HepG2 (cell line): ENCODE results near the gene GPHN. TPM values are rescaled to one million over a fixed set of nuclear protein-coding genes. Genes with fewer than 3 reads are reported as not detected.

Experiments used
- ATAC-seq: fragments of 200-7000 bp; cut with Tn5 transposase; 3 replicates; pipeline ENCODE4 v1.9.1; 2020; ENCODE audit warnings: mild to moderate bottlenecking, moderate library complexity
- BruUV-seq: library from RNA; stranded (reverse); fragments of 400-500 nt; replicated peaks from 2 replicates; lab custom pipeline; 2021; lab: Mats Ljungman, UMichigan
- CTCF ChIA-PET: fragments of 300-600 bp; formaldehyde crosslinking; extraction: SDS; loops from one replicate; lab custom pipeline; 2021; ENCODE audit warnings: low total read pairs, inconsistent platforms, low intra/inter-chr PET ratio; lab: Yijun Ruan, JAX
- POLR2A ChIA-PET: fragments of 350-600 bp; sonication (Branson Sonifier 250); formaldehyde crosslinking; loops from one replicate; lab custom pipeline; 2020; ENCODE audit warnings: antibody characterized with exemption, inconsistent platforms; lab: Yijun Ruan, JAX
- DNase-seq: peaks from one replicate; pipeline ENCODE4 v3.0.0-alpha.2; 2015; ENCODE audit warnings: low spot score
- FAIRE-seq: peaks from 3 replicates; lab custom pipeline; 2011; peaks lifted over from hg19 to GRCh38; lab: Jason Lieb, UNC
- H2AFZ ChIP-seq: one replicate; pipeline ENCODE4 v1.6.1; 2011; ENCODE audit warnings: low read length, inconsistent platforms
- H3K27ac ChIP-seq: fragments of 300-600 bp; 3 replicates; pipeline ENCODE4 v1.8.0; 2011; ENCODE audit warnings: mixed run types, mild to moderate bottlenecking, mixed read lengths, low read length, inconsistent platforms; ENCODE audit not compliant: insufficient read depth; ENCODE audit errors: extremely low read length
- H3K27me3 ChIP-seq, 2 experiments: fragments of 200-600 bp in 1 of 2; 2 replicates in 1 of 2; 3 replicates in 1 of 2; pipeline versions ENCODE4 v1.6.0 to v1.8.0; 2011; ENCODE audit warnings: low read length in 2 of 2, mild to moderate bottlenecking in 2 of 2, moderate library complexity in 2 of 2, inconsistent platforms in 1 of 2; ENCODE audit not compliant: insufficient read depth in 2 of 2, control insufficient read depth in 1 of 2
- H3K36me3 ChIP-seq, 2 experiments: fragments of 200-600 bp in 1 of 2; replicated peaks in 1 of 2; 2 replicates in 1 of 2; 3 replicates in 1 of 2; pipeline versions ENCODE4 v1.5.1 to v1.8.0; 2011; ENCODE audit warnings: low read length in 2 of 2, inconsistent platforms in 1 of 2; ENCODE audit not compliant: insufficient read depth in 2 of 2, control insufficient read depth in 1 of 2
- H3K4me1 ChIP-seq: 2 replicates; pipeline ENCODE4 v1.5.1; 2012; ENCODE audit warnings: low read length, inconsistent platforms; ENCODE audit not compliant: insufficient read depth
- H3K4me2 ChIP-seq: 2 replicates; pipeline ENCODE4 v1.6.0; 2011; ENCODE audit warnings: low read depth, low read length, inconsistent platforms
- H3K4me3 ChIP-seq, 3 experiments: fragments of 200-600 bp in 1 of 3; sonication (generic), shearing (Covaris generic) in 1 of 3; replicated peaks in 1 of 3; 2 replicates each; pipeline ENCODE4 v1.5.1; 2011 to 2016; ENCODE audit warnings: low read length in 3 of 3, inconsistent platforms in 2 of 3, low read depth in 2 of 3, mild to moderate bottlenecking in 2 of 3, control low read depth in 1 of 3, mixed read lengths in 1 of 3; ENCODE audit not compliant: insufficient read depth in 1 of 3
- H3K79me2 ChIP-seq: one replicate; pipeline ENCODE4 v1.6.1; 2011; ENCODE audit warnings: low read length, inconsistent platforms; ENCODE audit not compliant: insufficient read depth
- H3K9ac ChIP-seq: 2 replicates; pipeline ENCODE4 v1.6.0; 2011; ENCODE audit warnings: mild to moderate bottlenecking, low read depth, low read length, inconsistent platforms; ENCODE audit not compliant: insufficient read depth
- H3K9me3 ChIP-seq: 2 replicates; pipeline ENCODE4 v1.5.1; 2012; ENCODE audit warnings: mild to moderate bottlenecking, low read length
- H4K20me1 ChIP-seq: 2 replicates; pipeline ENCODE4 v1.6.0; 2011; ENCODE audit warnings: inconsistent platforms, mild to moderate bottlenecking, low read length, moderate library complexity; ENCODE audit not compliant: insufficient read depth
- ATAD3A ChIP-seq: sonication (generic); formaldehyde crosslinking; IDR thresholded peaks from 2 replicates; pipeline ENCODE4 v1.4.0; 2020; ENCODE audit warnings: missing genetic modification reagents
- BORCS8-MEF2B ChIP-seq: sonication (generic); formaldehyde crosslinking; IDR thresholded peaks from 2 replicates; pipeline ENCODE4 v1.8.0; 2022; ENCODE audit warnings: mild to moderate bottlenecking, missing genetic modification reagents
- CHD2 ChIP-seq: IDR thresholded peaks from 2 replicates; pipeline ENCODE4 v1.6.1; 2011; ENCODE audit warnings: low read depth, low read length, improper control_type of control experiment
- EZH2 ChIP-seq: conservative IDR thresholded peaks from 2 replicates; pipeline ENCODE4 v1.6.1; 2012; ENCODE audit warnings: mild to moderate bottlenecking, low read depth, low read length, moderate library complexity
- MBD4 ChIP-seq: IDR thresholded peaks from 2 replicates; pipeline ENCODE4 v1.6.1; 2012; ENCODE audit warnings: low read length, inconsistent platforms, borderline replicate concordance
- RBAK ChIP-seq: sonication (generic); formaldehyde crosslinking; IDR thresholded peaks from 2 replicates; pipeline ENCODE4 v1.5.1; 2020; ENCODE audit warnings: mild to moderate bottlenecking, missing genetic modification reagents
- SIX1 ChIP-seq: sonication (generic); formaldehyde crosslinking; IDR thresholded peaks from 2 replicates; pipeline ENCODE4 v1.4.0; 2020; ENCODE audit warnings: missing genetic modification reagents, borderline replicate concordance
- SKI ChIP-seq: fragments of 450-650 bp; IDR thresholded peaks from one replicate; pipeline ENCODE4 v1.6.1; 2018; ENCODE audit warnings: mild to moderate bottlenecking; ENCODE audit not compliant: partially characterized antibody
- SMARCC2 ChIP-seq: fragments of 450-650 bp; IDR thresholded peaks from 2 replicates; pipeline ENCODE4 v1.6.1; 2017; ENCODE audit warnings: antibody characterized with exemption, mild to moderate bottlenecking
- TAF1 ChIP-seq: sonication (generic); formaldehyde crosslinking; IDR thresholded peaks from 2 replicates; pipeline ENCODE4 v1.4.0; 2020; ENCODE audit warnings: missing genetic modification reagents
- YEATS2 ChIP-seq: sonication (generic); formaldehyde crosslinking; IDR thresholded peaks from 2 replicates; pipeline ENCODE4 v1.4.0; 2020; ENCODE audit warnings: missing genetic modification reagents, borderline replicate concordance
- ZBTB42 ChIP-seq: sonication (generic); formaldehyde crosslinking; IDR thresholded peaks from 2 replicates; pipeline ENCODE4 v1.5.0; 2020; ENCODE audit warnings: mild to moderate bottlenecking, missing genetic modification reagents
- ZNF263 ChIP-seq: sonication (generic); formaldehyde crosslinking; IDR thresholded peaks from 2 replicates; pipeline ENCODE4 v1.4.0; 2020; ENCODE audit warnings: missing genetic modification reagents
- ZNF800 ChIP-seq: sonication (generic); formaldehyde crosslinking; IDR thresholded peaks from 2 replicates; pipeline ENCODE4 v1.4.0; 2020; ENCODE audit warnings: missing genetic modification reagents
- ZNF891 ChIP-seq: sonication (generic); formaldehyde crosslinking; IDR thresholded peaks from 2 replicates; pipeline ENCODE4 v1.5.0; 2020; ENCODE audit warnings: mild to moderate bottlenecking, missing genetic modification reagents
- ZSCAN21 ChIP-seq: sonication (generic); formaldehyde crosslinking; IDR thresholded peaks from 2 replicates; pipeline ENCODE4 v1.8.0; 2022; ENCODE audit warnings: mild to moderate bottlenecking, missing genetic modification reagents, moderate library complexity, borderline replicate concordance
- WGBS: methylation state at CpG from one replicate; pipeline ENCODE4 v1.1.6; 2017; ENCODE audit warnings: low lambda C conversion rate; 5-methylcytosine and 5-hydroxymethylcytosine counted together
- in situ Hi-C: cut with HindIII; loops from 2 replicates; pipeline ENCODE4 v1.10.0; 2017; ENCODE audit warnings: low pct_unique_long_range_greater_than_20kb; ENCODE audit not compliant: extremely low pct_ligation_motif_present
- intact Hi-C: fragments of 100-400 bp; cut with micrococcal nuclease; formaldehyde crosslinking; loops from one replicate; pipeline ENCODE4 v1.10.0; 2022; ENCODE audit not compliant: unreplicated experiment
- polyA plus RNA-seq, 8 experiments: library from polyadenylated mRNA; depleted of rRNA in 3 of 8; stranded (reverse) in 7 of 8; unstranded in 1 of 8; fragments of >200 nt; fragmentation: Illumina TruSeq in 4 of 8; extraction: Trizol in 4 of 8; gene quantifications; 2 replicates each; pipeline versions ENCODE4 v1.2.1 to v1.2.3, GENCODE V29; 2011 to 2016; ENCODE audit warnings: low read depth in 4 of 8, missing spikeins in 1 of 8, mixed read lengths in 1 of 8; ENCODE audit not compliant: insufficient read depth in 1 of 8
- total RNA-seq, 5 experiments: library from RNA; depleted of rRNA; stranded (reverse); fragments of >200 nt; fragmentation: Illumina TruSeq; extraction: Trizol; gene quantifications; 2 replicates each; pipeline ENCODE4 v1.2.3, GENCODE V29; 2016; ENCODE audit warnings: low read depth in 1 of 5
- TF ChIP-seq, protein P1 (sequence below), 2 experiments: IDR thresholded peaks; 2 replicates each; pipeline ENCODE4 v1.6.1; 2011 to 2012; ENCODE audit warnings: low read length in 2 of 2, borderline replicate concordance in 1 of 2, low read depth in 1 of 2, mild to moderate bottlenecking in 1 of 2, moderate library complexity in 1 of 2

The GPHN gene
- total and polyA plus RNA-seq, 2 of the 13 experiments (the other 11 are each of a cell fraction or from before 2014, with no cell fraction given): 12.7 to 19.2 TPM

DNA sequence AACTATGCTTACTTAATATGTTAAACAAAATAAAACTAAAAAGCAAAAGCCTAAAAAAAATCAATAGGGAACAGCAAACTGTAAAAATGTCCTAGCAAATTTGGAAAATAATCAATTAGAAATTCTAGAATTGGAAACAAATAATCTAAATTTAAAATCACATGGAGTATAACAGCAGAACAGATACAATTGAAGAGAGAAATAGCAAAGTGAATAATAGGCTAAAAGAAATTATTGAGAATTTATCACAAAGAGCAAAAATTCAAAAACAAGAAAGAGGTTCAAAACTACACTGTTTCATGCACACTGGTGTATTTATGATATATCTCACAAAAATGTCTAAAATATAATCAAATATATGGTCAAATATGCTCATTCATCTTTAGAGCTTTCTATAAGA, 231.9 kb downstream of the GPHN start (continued):
- no peak for TF ChIP-seq SIX1

- Histone ChIP-seq H3K4me3 (no peak overlapping the region), H3K4me2 (no peak overlapping the region), H3K9me3 (no peaks in the 10 kb centered on the region), H3K36me3 (no peaks in the 10 kb centered on the region), H3K27ac (no peak overlapping the region), H3K79me2 (no peaks in the 10 kb centered on the region), H4K20me1 (no peaks in the 10 kb centered on the region), H3K9ac (no peak overlapping the region), H3K27me3 (no peaks in the 10 kb centered on the region; a peak in 1 of 5 replicates), H3K4me1 (no peaks in the 10 kb centered on the region), H2AFZ (no peak overlapping the region)
- CTCF ChIA-PET: no interaction called here
- no peak for DNase-seq
- in situ Hi-C loops: no loop called here
- TF ChIP-seq ZNF263 (CRISPR knock-in tag): no peak
- TF ChIP-seq YEATS2: no peak
- no peak for TF ChIP-seq ZBTB42
- no peak for TF ChIP-seq ZNF800 (CRISPR knock-in tag)
- no peak for TF ChIP-seq ATAD3A (CRISPR knock-in tag)
- TF ChIP-seq, protein P1, sequence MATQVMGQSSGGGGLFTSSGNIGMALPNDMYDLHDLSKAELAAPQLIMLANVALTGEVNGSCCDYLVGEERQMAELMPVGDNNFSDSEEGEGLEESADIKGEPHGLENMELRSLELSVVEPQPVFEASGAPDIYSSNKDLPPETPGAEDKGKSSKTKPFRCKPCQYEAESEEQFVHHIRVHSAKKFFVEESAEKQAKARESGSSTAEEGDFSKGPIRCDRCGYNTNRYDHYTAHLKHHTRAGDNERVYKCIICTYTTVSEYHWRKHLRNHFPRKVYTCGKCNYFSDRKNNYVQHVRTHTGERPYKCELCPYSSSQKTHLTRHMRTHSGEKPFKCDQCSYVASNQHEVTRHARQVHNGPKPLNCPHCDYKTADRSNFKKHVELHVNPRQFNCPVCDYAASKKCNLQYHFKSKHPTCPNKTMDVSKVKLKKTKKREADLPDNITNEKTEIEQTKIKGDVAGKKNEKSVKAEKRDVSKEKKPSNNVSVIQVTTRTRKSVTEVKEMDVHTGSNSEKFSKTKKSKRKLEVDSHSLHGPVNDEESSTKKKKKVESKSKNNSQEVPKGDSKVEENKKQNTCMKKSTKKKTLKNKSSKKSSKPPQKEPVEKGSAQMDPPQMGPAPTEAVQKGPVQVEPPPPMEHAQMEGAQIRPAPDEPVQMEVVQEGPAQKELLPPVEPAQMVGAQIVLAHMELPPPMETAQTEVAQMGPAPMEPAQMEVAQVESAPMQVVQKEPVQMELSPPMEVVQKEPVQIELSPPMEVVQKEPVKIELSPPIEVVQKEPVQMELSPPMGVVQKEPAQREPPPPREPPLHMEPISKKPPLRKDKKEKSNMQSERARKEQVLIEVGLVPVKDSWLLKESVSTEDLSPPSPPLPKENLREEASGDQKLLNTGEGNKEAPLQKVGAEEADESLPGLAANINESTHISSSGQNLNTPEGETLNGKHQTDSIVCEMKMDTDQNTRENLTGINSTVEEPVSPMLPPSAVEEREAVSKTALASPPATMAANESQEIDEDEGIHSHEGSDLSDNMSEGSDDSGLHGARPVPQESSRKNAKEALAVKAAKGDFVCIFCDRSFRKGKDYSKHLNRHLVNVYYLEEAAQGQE (IDR thresholded peaks at IDR 0.05; ENCODE audit: borderline replicate concordance in 1 of 2, low read depth in 1 of 2, low read length in 2 of 2): no peak
- no peak for TF ChIP-seq RBAK
- TF ChIP-seq TAF1 (CRISPR knock-in tag): no peak
- no peak for TF ChIP-seq ZSCAN21 (CRISPR knock-in tag)
- no peak for TF ChIP-seq MBD4
- no peak for TF ChIP-seq SMARCC2
- no peak for TF ChIP-seq SKI
- no peak for TF ChIP-seq EZH2
- TF ChIP-seq CHD2: no peak
- TF ChIP-seq BORCS8-MEF2B (CRISPR knock-in tag): no peak
- no peak for TF ChIP-seq ZNF891 (CRISPR knock-in tag)
- intact Hi-C loops: loop anchor here (5.0 kb wide), 2 partner anchors 123 to 343 kb away; no protein-coding TSS in a partner anchor
- WGBS: 95% methylated on average over 1 of the region's 1 CpG
- no TSS peak for BruUV-seq
- no peak for ATAC-seq
- POLR2A ChIA-PET: no interaction called here
- FAIRE-seq: no peak
Measured at GRCh38 chr14:66745078-66745477, 237.1 kb downstream of the GPHN start.
